Astrocyte (in vitro differentiated cells and primary cell): ENCODE results near the gene CERS1. TPM values are rescaled to one million over a fixed set of nuclear protein-coding genes. Genes with fewer than 3 reads are reported as not detected.

Source experiments
- DNase-seq: peaks from one replicate; pipeline ENCODE4 v3.0.0-alpha.2; 2010; ENCODE audit warnings: low read depth
- FAIRE-seq: peaks from 2 replicates; lab custom pipeline; 2011; peaks lifted over from hg19 to GRCh38; lab: Jason Lieb, UNC
- H2AFZ ChIP-seq: 2 replicates; pipeline ENCODE4 v1.6.0; 2012; ENCODE audit warnings: low read depth, low read length, inconsistent platforms
- H3K27ac ChIP-seq: 2 replicates; pipeline ENCODE4 v1.5.1; 2011; ENCODE audit warnings: low read depth, low read length, inconsistent platforms
- H3K27me3 ChIP-seq: 2 replicates; pipeline ENCODE4 v1.6.0; 2011; ENCODE audit warnings: low read length, inconsistent platforms; ENCODE audit not compliant: insufficient read depth
- H3K36me3 ChIP-seq: 2 replicates; pipeline ENCODE4 v1.5.1; 2011; ENCODE audit warnings: low read length, inconsistent platforms; ENCODE audit not compliant: insufficient read depth
- H3K4me1 ChIP-seq: 2 replicates; pipeline ENCODE4 v1.5.1; 2011; ENCODE audit warnings: low read length, inconsistent platforms; ENCODE audit not compliant: insufficient read depth
- H3K4me2 ChIP-seq: 2 replicates; pipeline ENCODE4 v1.6.0; 2012; ENCODE audit warnings: low read length, inconsistent platforms
- H3K4me3 ChIP-seq: 2 replicates; pipeline ENCODE4 v1.5.1; 2011; ENCODE audit warnings: low read depth, mild to moderate bottlenecking, low read length, inconsistent platforms; ENCODE audit not compliant: insufficient read depth
- H3K79me2 ChIP-seq: 2 replicates; pipeline ENCODE4 v1.6.0; 2012; ENCODE audit warnings: mild to moderate bottlenecking, low read length, inconsistent platforms; ENCODE audit not compliant: insufficient read depth
- H3K9ac ChIP-seq: 2 replicates; pipeline ENCODE4 v1.6.0; 2012; ENCODE audit warnings: mild to moderate bottlenecking, low read length, inconsistent platforms
- H3K9me3 ChIP-seq: 2 replicates; pipeline ENCODE4 v1.5.1; 2012; ENCODE audit warnings: low read depth, mild to moderate bottlenecking, low read length, inconsistent platforms; ENCODE audit not compliant: insufficient read depth
- H4K20me1 ChIP-seq: 2 replicates; pipeline ENCODE4 v1.6.0; 2012; ENCODE audit warnings: low read length, inconsistent platforms; ENCODE audit not compliant: insufficient read depth
- H3K27ac Mint-ChIP-seq: one replicate; pipeline ENCODE4 v1.8.0; 2021; ENCODE audit warnings: mild to moderate bottlenecking, mixed read lengths; ENCODE audit not compliant: unreplicated experiment
- H3K27me3 Mint-ChIP-seq: one replicate; pipeline ENCODE4 v1.8.0; 2021; ENCODE audit warnings: low read depth, mixed read lengths; ENCODE audit not compliant: unreplicated experiment
- H3K36me3 Mint-ChIP-seq: one replicate; pipeline ENCODE4 v1.8.0; 2021; ENCODE audit warnings: low read depth, mixed read lengths; ENCODE audit not compliant: unreplicated experiment
- H3K4me1 Mint-ChIP-seq: one replicate; pipeline ENCODE4 v1.8.0; 2021; ENCODE audit warnings: low read depth, mixed read lengths; ENCODE audit not compliant: unreplicated experiment
- H3K4me3 Mint-ChIP-seq: one replicate; pipeline ENCODE4 v1.8.0; 2021; ENCODE audit warnings: mild to moderate bottlenecking, moderate library complexity, mixed read lengths; ENCODE audit not compliant: unreplicated experiment
- H3K9me3 Mint-ChIP-seq: one replicate; pipeline ENCODE4 v1.8.0; 2021; ENCODE audit warnings: mild to moderate bottlenecking, mixed read lengths; ENCODE audit not compliant: unreplicated experiment
- EZH2 ChIP-seq: IDR thresholded peaks from 2 replicates; pipeline ENCODE4 v1.6.1; 2012; ENCODE audit warnings: mild to moderate bottlenecking, low read length, inconsistent platforms; ENCODE audit not compliant: insufficient read depth
- total RNA-seq: library from RNA; stranded (reverse); gene quantifications from 2 replicates; pipeline ENCODE4 v1.2.1, GENCODE V29; 2021
- TF ChIP-seq, protein P1 (sequence below): IDR thresholded peaks from 2 replicates; pipeline ENCODE4 v1.5.1; 2011; ENCODE audit warnings: low read depth, mild to moderate bottlenecking, inconsistent platforms, low read length, moderate library complexity; ENCODE audit not compliant: insufficient read depth

CERS1 gene
- total RNA-seq, 1 donor from 2014 or later = 6.8 TPM

DNA sequence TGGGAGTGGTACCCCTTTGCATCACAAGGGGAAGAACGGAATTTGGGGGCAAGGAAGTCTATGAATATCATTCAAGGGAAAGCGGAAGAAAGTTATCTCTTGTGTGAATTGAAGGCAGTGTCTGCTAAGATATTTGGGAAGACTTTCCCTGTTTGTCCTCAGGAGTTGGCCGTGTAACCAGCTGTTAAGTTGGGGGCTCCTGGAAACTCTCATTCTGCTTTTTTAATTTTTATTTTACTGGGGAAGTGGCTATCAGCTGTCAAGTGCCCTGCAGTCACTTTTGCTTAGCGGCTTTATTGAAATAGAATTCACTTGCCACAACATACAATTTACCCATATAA, 61.3 kb downstream of the CERS1 start:
- no peak for FAIRE-seq
- Mint-ChIP-seq H3K4me1 (peaks cover 20% of the 10 kb centered on the region), H3K9me3 (no peaks in the 10 kb centered on the region), H3K36me3 (peaks cover 13% of the 10 kb centered on the region), H3K4me3 (peak overlapping the region; percentile 98), H3K27me3 (no peaks in the 10 kb centered on the region), H3K27ac (no peak overlapping the region)
- Histone ChIP-seq H2AFZ (no peak overlapping the region), H4K20me1 (peaks cover 73% of the 10 kb centered on the region), H3K27ac (no peak overlapping the region), H3K9me3 (no peaks in the 10 kb centered on the region), H3K4me3 (peak overlapping the region; percentile 76), H3K4me1 (peaks cover 26% of the 10 kb centered on the region), H3K79me2 (peaks cover 79% of the 10 kb centered on the region), H3K9ac (peak overlapping the region; percentile 83), H3K4me2 (peak overlapping the region; percentile 97), H3K27me3 (no peaks in the 10 kb centered on the region), H3K36me3 (peaks cover 4% of the 10 kb centered on the region)
- no peak for TF ChIP-seq EZH2
- TF ChIP-seq, protein P1, sequence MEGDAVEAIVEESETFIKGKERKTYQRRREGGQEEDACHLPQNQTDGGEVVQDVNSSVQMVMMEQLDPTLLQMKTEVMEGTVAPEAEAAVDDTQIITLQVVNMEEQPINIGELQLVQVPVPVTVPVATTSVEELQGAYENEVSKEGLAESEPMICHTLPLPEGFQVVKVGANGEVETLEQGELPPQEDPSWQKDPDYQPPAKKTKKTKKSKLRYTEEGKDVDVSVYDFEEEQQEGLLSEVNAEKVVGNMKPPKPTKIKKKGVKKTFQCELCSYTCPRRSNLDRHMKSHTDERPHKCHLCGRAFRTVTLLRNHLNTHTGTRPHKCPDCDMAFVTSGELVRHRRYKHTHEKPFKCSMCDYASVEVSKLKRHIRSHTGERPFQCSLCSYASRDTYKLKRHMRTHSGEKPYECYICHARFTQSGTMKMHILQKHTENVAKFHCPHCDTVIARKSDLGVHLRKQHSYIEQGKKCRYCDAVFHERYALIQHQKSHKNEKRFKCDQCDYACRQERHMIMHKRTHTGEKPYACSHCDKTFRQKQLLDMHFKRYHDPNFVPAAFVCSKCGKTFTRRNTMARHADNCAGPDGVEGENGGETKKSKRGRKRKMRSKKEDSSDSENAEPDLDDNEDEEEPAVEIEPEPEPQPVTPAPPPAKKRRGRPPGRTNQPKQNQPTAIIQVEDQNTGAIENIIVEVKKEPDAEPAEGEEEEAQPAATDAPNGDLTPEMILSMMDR = no peak
- no peak for DNase-seq

DNA sequence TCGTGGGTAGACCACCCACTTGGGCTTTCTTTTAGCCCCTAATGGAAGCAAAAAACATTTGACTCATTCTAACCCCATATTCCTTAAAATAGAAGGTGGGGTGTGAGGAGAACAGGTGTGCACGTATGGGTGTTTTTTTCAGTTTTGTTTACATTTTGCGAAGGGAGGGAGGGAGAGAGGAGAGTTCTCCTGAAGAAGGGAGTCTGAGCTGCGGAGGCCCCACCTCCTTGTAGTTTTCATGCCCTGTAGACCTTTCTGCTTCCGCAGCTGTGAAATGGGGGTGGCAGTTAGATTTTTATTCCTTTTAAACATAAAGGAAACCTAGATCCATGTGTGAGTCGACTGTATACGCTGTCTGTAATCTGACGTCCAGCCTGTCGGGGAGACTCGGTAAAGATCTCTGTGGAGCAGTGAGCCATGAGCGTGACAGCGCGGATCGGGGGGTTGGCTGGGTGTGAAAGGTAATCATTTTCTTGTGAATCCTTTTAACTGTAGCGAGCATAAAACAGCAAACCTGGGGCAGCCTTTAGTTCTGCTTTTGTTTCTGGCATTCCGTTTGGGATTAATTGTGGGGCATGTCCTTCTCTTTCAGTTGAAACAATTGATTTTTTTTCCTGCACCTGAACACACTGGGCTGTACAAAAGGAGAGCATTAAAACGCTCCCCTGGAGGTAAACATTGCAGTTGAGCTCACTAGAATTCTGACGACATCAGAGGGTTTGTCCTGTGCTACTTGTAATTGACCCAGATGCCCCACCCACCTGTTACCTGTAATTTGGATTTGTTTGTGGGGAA, 61.9 kb downstream of the CERS1 start:
- Mint-ChIP-seq H3K27me3 (no peaks in the 10 kb centered on the region), H3K4me1 (peaks cover 20% of the 10 kb centered on the region), H3K9me3 (no peaks in the 10 kb centered on the region), H3K27ac (no peak overlapping the region), H3K36me3 (peaks cover 11% of the 10 kb centered on the region), H3K4me3 (peak overlapping the region; percentile 98)
- H3K27me3 ChIP-seq = no peaks in the 10 kb centered on the region
- peak overlapping the region; percentile 76 for H3K4me3 ChIP-seq
- peaks cover 21% of the 10 kb centered on the region for H3K4me1 ChIP-seq
- DNase-seq = no peak
- H3K9ac ChIP-seq = peak overlapping the region; percentile 83
- peaks cover 74% of the 10 kb centered on the region for H3K79me2 ChIP-seq
- H3K36me3 ChIP-seq = peaks cover 4% of the 10 kb centered on the region
- no peak for TF ChIP-seq EZH2
- TF ChIP-seq, protein P1 = no peak
- H2AFZ ChIP-seq = no peak overlapping the region
- H3K27ac ChIP-seq = no peak overlapping the region
- H3K4me2 ChIP-seq = peak overlapping the region; percentile 97
- peaks cover 67% of the 10 kb centered on the region for H4K20me1 ChIP-seq
- no peak for FAIRE-seq
- H3K9me3 ChIP-seq = no peaks in the 10 kb centered on the region

DNA sequence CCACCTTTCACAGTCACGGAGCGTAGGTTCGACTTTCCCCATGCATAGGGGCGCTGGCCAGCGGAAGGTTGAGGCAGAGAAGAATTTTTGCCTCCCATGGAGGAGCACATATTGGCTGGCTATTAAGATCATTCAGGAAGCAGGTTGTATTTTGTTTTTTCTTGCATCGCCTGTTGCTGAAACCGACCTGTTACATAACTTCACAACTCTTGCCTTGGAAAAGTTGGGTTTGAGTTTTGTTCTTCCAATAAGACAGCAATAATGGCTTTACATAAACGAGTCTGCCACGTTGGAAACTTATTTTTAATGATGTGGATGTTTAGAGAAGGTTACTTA, 62.8 kb downstream of the CERS1 start:
- Histone ChIP-seq H3K4me3 (peak overlapping the region; percentile 76), H3K36me3 (peaks cover 4% of the 10 kb centered on the region), H3K27ac (no peak overlapping the region), H3K27me3 (peaks cover 2% of the 10 kb centered on the region), H3K79me2 (peaks cover 65% of the 10 kb centered on the region), H2AFZ (no peak overlapping the region), H3K9ac (peak overlapping the region; percentile 83), H3K9me3 (no peaks in the 10 kb centered on the region), H4K20me1 (peaks cover 58% of the 10 kb centered on the region), H3K4me2 (peak overlapping the region; percentile 97), H3K4me1 (peaks cover 15% of the 10 kb centered on the region)
- Mint-ChIP-seq H3K27ac (peak overlapping the region; percentile 78), H3K4me1 (peaks cover 15% of the 10 kb centered on the region), H3K9me3 (no peaks in the 10 kb centered on the region), H3K27me3 (no peaks in the 10 kb centered on the region), H3K36me3 (peaks cover 7% of the 10 kb centered on the region), H3K4me3 (peak overlapping the region; percentile 98)
- DNase-seq (no peak), FAIRE-seq (no peak)
- no peak for TF ChIP-seq EZH2
- TF ChIP-seq, protein P1 = no peak
